ENCODE measurements around the gene SVEP1. TPM values are rescaled to one million over a fixed set of nuclear protein-coding genes. Genes with fewer than 3 reads are reported as not detected.

SVEP1 gene
- total and polyA plus RNA-seq, 2 experiments from 2014 or later, result 5.3 to 14.6 TPM

DNA sequence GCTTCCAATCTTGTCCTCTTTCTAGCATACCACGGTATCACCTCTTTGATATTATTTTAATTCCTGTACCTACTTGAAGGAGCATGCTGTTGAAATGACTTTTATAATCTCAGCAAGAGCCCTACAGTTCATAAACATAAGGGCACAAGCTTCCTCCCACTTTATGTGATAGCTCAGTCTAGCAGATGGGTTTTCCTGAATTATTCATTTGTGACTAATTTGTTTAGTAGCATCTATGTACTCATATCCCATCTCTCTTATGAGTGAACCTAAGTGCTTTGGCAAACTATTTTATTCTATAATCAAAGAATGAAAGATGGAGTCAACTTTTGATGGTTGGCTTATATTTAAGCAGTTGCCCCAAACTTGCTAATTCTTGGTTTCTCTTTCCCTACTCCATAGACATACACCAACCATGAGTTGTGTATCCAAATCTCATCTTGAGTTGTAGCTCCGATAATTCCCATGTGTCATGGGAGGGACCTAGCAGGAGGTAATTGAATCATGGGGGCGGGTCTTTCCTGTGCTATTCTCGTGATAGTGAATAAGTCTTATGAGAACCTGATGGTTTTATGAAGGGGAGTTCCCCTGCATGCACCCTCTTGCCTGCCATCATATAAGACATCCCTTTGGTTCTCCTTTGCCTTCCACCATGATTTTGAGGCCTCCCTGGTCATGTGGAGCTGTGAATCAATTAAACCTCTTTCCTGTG is 259.6 kb downstream of the SVEP1 start:
- H2AFZ ChIP-seq, result no peak overlapping the region
- peaks cover 6% of the 10 kb centered on the region for H3K4me1 ChIP-seq (ENCODE audit: insufficient read depth)
- no peak for DNase-seq (ENCODE audit: low spot score)
- no peaks in the 10 kb centered on the region for H3K9me2 ChIP-seq (replicated peaks; ENCODE audit: insufficient read depth)
- H3K27me3 ChIP-seq, result no peaks in the 10 kb centered on the region
- H3K79me2 ChIP-seq, result no peaks in the 10 kb centered on the region
- no peak overlapping the region for H3K4me3 ChIP-seq
- 95% methylated on average over 4 of the region's 4 CpGs for WGBS (ENCODE audit: low lambda C conversion rate, missing lambda C conversion rate)
- no peaks in the 10 kb centered on the region for H3K9me3 ChIP-seq (ENCODE audit: low read depth)
- no peaks in the 10 kb centered on the region for H3K36me3 ChIP-seq (replicated peaks; ENCODE audit: insufficient read depth, low read depth)
- no peak for TF ChIP-seq CTCF (IDR thresholded peaks at IDR 0.05; ENCODE audit: poor library complexity)
- TF ChIP-seq EZH2 (IDR thresholded peaks at IDR 0.05; ENCODE audit: borderline replicate concordance), result no peak
- H3K4me2 ChIP-seq, result no peak overlapping the region
- no peak overlapping the region for H3K27ac ChIP-seq
- H4K20me1 ChIP-seq (ENCODE audit: insufficient read depth, poor library complexity, severe bottlenecking), result no peaks in the 10 kb centered on the region

DNA sequence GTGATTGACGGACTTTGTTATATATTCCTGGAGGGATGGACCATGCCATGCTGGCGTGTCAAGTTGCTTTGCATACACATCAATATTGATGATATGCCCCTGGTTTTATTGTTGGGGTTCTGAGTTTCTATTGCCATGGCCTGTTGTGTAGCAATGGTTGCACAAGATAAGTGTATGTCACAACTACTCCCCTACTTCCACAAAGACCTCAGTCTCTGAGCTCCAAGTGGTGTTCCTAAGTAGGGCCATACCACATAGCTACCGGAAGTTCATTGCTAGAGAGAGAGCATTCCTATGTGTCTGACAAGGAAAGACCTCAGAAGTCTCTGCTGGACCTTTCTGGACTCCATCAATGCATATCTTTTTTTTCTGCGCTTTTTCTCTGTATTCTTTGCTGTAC is 261.6 kb downstream of the SVEP1 start:
- H3K4me3 ChIP-seq, result no peak overlapping the region
- H3K9me3 ChIP-seq (ENCODE audit: low read depth), result no peaks in the 10 kb centered on the region
- H2AFZ ChIP-seq, result no peak overlapping the region
- H4K20me1 ChIP-seq (ENCODE audit: insufficient read depth, poor library complexity, severe bottlenecking), result no peaks in the 10 kb centered on the region
- H3K9me2 ChIP-seq (replicated peaks; ENCODE audit: insufficient read depth), result no peaks in the 10 kb centered on the region
- peaks cover 6% of the 10 kb centered on the region for H3K4me1 ChIP-seq (ENCODE audit: insufficient read depth)
- no peak for TF ChIP-seq EZH2 (IDR thresholded peaks at IDR 0.05; ENCODE audit: borderline replicate concordance)
- no peak for TF ChIP-seq EZH2phosphoT487 (IDR thresholded peaks at IDR 0.05; ENCODE audit: low read depth, severe bottlenecking, unreplicated experiment)
- no peak for TF ChIP-seq CTCF (IDR thresholded peaks at IDR 0.05; ENCODE audit: poor library complexity)
- no peaks in the 10 kb centered on the region for H3K79me2 ChIP-seq
- H3K4me2 ChIP-seq, result no peak overlapping the region
- H3K27ac ChIP-seq, result no peak overlapping the region
- no peak for DNase-seq (ENCODE audit: low spot score)
- H3K27me3 ChIP-seq, result no peaks in the 10 kb centered on the region
- 95% methylated on average over 4 of the region's 4 CpGs for WGBS (ENCODE audit: low lambda C conversion rate, missing lambda C conversion rate)
- H3K36me3 ChIP-seq (replicated peaks; ENCODE audit: insufficient read depth, low read depth), result no peaks in the 10 kb centered on the region

DNA sequence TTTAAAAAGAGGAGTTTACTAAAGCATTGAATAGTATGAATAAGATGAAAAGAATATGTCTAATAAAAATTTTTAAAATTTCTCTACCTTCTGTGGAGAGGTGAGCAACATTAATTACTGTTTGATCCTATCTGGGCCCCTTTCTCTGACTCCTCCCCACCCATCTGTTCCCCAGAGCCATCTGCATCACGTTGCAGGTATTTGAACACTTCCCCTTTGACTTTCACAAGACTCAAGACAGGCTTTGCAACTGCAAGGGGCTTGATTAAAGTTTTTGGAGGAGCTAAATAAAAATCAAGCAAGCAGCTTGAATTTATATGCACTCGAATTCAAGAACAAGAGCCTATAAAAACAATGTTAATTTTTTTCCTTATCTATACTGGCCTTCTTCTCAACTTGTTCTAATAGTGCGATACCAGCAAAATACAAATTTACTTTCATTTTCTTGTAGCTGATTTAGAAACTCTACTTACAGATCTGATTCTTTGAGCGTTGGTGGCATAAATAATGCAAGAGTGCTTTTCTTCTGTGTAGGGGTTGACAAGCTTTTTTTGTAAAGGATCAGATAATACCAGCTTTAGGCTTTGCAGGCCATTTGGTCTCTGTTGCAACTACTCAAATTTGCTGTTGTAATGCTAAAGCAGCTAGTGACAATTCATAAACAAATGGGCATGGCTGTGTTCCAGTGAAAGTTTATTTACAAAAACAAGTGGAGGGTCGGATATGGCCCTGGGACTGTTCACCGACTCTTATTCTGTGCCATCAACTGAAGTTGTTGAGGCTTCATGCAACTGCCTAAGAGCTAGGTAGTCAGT is 263.1 kb downstream of the SVEP1 start:
- Histone ChIP-seq H3K27me3 (no peaks in the 10 kb centered on the region), H3K4me2 (no peak overlapping the region), H3K79me2 (no peaks in the 10 kb centered on the region), H3K4me1 (ENCODE audit: insufficient read depth) (peaks cover 6% of the 10 kb centered on the region), H3K4me3 (no peak overlapping the region), H3K9me3 (ENCODE audit: low read depth) (no peaks in the 10 kb centered on the region), H4K20me1 (ENCODE audit: insufficient read depth, poor library complexity, severe bottlenecking) (no peaks in the 10 kb centered on the region), H3K9me2 (replicated peaks; ENCODE audit: insufficient read depth) (no peaks in the 10 kb centered on the region), H2AFZ (no peak overlapping the region), H3K36me3 (replicated peaks; ENCODE audit: insufficient read depth, low read depth) (no peaks in the 10 kb centered on the region), H3K27ac (no peak overlapping the region)
- 66% methylated on average over 6 of the region's 6 CpGs for WGBS (ENCODE audit: low lambda C conversion rate, missing lambda C conversion rate)
- no peak for TF ChIP-seq CTCF (IDR thresholded peaks at IDR 0.05; ENCODE audit: poor library complexity)
- TF ChIP-seq EZH2phosphoT487 (IDR thresholded peaks at IDR 0.05; ENCODE audit: low read depth, severe bottlenecking, unreplicated experiment), result no peak
- TF ChIP-seq EZH2 (IDR thresholded peaks at IDR 0.05; ENCODE audit: borderline replicate concordance), result no peak
- no peak for DNase-seq (ENCODE audit: low spot score)

Small RNA genes within 50 kb of the gene (small RNA-seq; reads per million reads assigned to genes)
- not detected for gene RNU6-1039P

Other genes starting within 250 kb of the SVEP1 start
- gene TXNDC8, start 241.9 kb downstream of the SVEP1 start, total RNA-seq, result not detected in 2 replicates
- not detected in 2 replicates for gene TXNDC8, start 241.9 kb downstream of the SVEP1 start, polyA plus RNA-seq
- 0.47 and 1.2 TPM in 2 replicates for gene MUSK, start 89.0 kb upstream of the SVEP1 start, total RNA-seq
- gene MUSK, start 89.0 kb upstream of the SVEP1 start, polyA plus RNA-seq, result 0.60 TPM in 1 of 2 replicates, not detected in the other

Measured in hepatocyte (in vitro differentiated cells).